CD4-positive, alpha-beta T cell (primary cell): ENCODE data around the gene SLC43A1. TPM values are rescaled to one million over a fixed set of nuclear protein-coding genes. Genes with fewer than 3 reads are reported as not detected.
A peak's percentile ranks its signal among the peaks of the same experiment; 100 is the strongest.

Experiments used
- ATAC-seq: fragments of 200-7000 bp; cut with Tn5 transposase; one replicate; pipeline ENCODE4 v1.10.0; 2022; ENCODE audit warnings: mild to moderate bottlenecking; ENCODE audit not compliant: poor library complexity
- CTCF ChIA-PET: fragments of 350-600 bp; sonication (Branson Sonifier 250); formaldehyde crosslinking; loops from one replicate; lab custom pipeline; 2021; ENCODE audit warnings: antibody characterized with exemption, inconsistent platforms; lab: Charles Lee
- POLR2A ChIA-PET: fragments of 350-600 bp; sonication (Branson Sonifier 250); formaldehyde crosslinking; loops from one replicate; lab custom pipeline; 2021; ENCODE audit warnings: antibody characterized with exemption, inconsistent platforms; lab: Charles Lee
- DNase-seq, 14 experiments: peaks; one replicate each; pipeline ENCODE4 v3.0.0-alpha.2; 2013 to 2020; ENCODE audit warnings: mixed read lengths in 2 of 14
- H3K27ac ChIP-seq, 2 donors: one replicate each; pipeline versions ENCODE4 v1.5.1 to v1.7.0; 2013; ENCODE audit warnings: low read length in 2 of 2, low read depth in 1 of 2, mild to moderate bottlenecking in 1 of 2
- H3K27me3 ChIP-seq, 2 experiments: 1 replicate in 1 of 2; 2 replicates in 1 of 2; pipeline versions ENCODE4 v1.6.1 to v1.7.0; 2013; ENCODE audit warnings: low read length in 2 of 2, control low read depth in 1 of 2, mild to moderate bottlenecking in 1 of 2, moderate library complexity in 1 of 2; ENCODE audit not compliant: insufficient read depth in 2 of 2, control insufficient read depth in 1 of 2
- H3K36me3 ChIP-seq: one replicate; pipeline ENCODE4 v1.6.1; 2013; ENCODE audit warnings: low read length, control low read depth; ENCODE audit not compliant: insufficient read depth
- H3K4me1 ChIP-seq: one replicate; pipeline ENCODE4 v1.6.1; 2013; ENCODE audit warnings: low read length, control low read depth; ENCODE audit not compliant: insufficient read depth
- H3K4me3 ChIP-seq: one replicate; pipeline ENCODE4 v1.5.1; 2013; ENCODE audit warnings: mild to moderate bottlenecking, low read length, moderate library complexity
- H3K9me3 ChIP-seq, 2 experiments: 1 replicate in 1 of 2; 2 replicates in 1 of 2; pipeline versions ENCODE4 v1.6.1 to v1.7.0; 2013; ENCODE audit warnings: low read length in 2 of 2, mild to moderate bottlenecking in 2 of 2, control low read depth in 1 of 2, moderate library complexity in 1 of 2; ENCODE audit not compliant: control insufficient read depth in 1 of 2, insufficient read depth in 1 of 2
- H3K27ac Mint-ChIP-seq: one replicate; pipeline ENCODE4 v1.8.0; 2020; ENCODE audit warnings: mixed read lengths
- H3K27me3 Mint-ChIP-seq: one replicate; pipeline ENCODE4 v1.8.0; 2021; ENCODE audit warnings: mixed read lengths
- H3K36me3 Mint-ChIP-seq: one replicate; pipeline ENCODE4 v1.8.0; 2021; ENCODE audit warnings: low read depth, mixed read lengths
- H3K4me1 Mint-ChIP-seq: one replicate; pipeline ENCODE4 v1.8.0; 2021; ENCODE audit warnings: low read depth, mixed read lengths
- H3K4me3 Mint-ChIP-seq: one replicate; pipeline ENCODE4 v1.8.0; 2020; ENCODE audit warnings: mild to moderate bottlenecking, mixed read lengths
- H3K9me3 Mint-ChIP-seq: one replicate; pipeline ENCODE4 v1.8.0; 2020; ENCODE audit warnings: mixed read lengths
- CTCF ChIP-seq: fragments of 200-600 bp; IDR thresholded peaks from one replicate; pipeline ENCODE4 v1.8.0; 2022; ENCODE audit warnings: antibody characterized with exemption, mild to moderate bottlenecking
- intact Hi-C, 2 experiments: fragments of 100-400 bp; cut with DNase I in 1 of 2; cut with micrococcal nuclease in 1 of 2; formaldehyde crosslinking; loops; one replicate each; pipeline versions ENCODE4 v1.15.1 to v1.9.0; 2023 to 2025; cut with DNase I, micrococcal nuclease
- total RNA-seq, 174 experiments: library from RNA in 2 of 174; stranded (reverse) in 2 of 174; gene quantifications; one replicate each; pipeline ENCODE4 v1.2.3 and lab custom pipeline; 2021 to 2026

The SLC43A1 gene
- total RNA-seq, 2 experiments from 2014 or later = 3.1 to 4.2 TPM

DNA sequence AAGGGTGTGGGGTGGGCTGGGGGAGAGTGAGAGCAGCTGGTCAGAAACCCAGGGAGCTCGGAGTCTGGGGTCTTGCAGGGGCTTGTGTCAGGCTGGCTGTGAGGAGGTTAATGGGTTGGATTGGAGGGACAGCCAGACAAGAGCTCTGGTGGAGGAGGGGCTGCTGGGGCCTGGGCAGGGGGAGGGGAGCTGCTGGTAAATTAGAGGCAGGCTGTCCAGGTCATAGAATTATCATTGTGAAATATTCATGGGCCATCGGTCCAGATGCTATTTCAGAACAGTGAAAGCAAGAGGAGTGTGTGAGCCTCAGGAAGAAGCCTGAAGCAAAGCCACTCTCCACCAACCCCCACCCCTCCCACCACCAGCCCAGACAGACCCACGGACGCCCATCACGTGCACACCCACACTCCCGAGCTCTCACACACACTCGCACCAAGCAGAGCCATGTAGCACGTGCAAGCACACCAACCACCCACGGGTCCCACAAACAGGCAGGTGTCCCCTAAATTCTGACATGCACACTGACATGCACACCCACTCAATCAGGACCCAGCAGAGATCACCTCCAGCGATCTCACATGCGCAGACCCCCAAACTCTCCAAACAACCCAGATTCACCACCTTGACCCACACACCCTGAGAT lies 36.4 kb downstream of the SLC43A1 start:
- peaks cover 4% of the 10 kb centered on the region for H3K27me3 Mint-ChIP-seq
- ChIA-PET CTCF (no interaction called here), POLR2A (no interaction called here)
- Histone ChIP-seq H3K4me1 (peaks cover 41% of the 10 kb centered on the region), H3K4me3 (no peak overlapping the region), H3K36me3 (no peaks in the 10 kb centered on the region), H3K27ac (no peak overlapping the region), H3K9me3 (no peaks in the 10 kb centered on the region), H3K27me3 (peaks cover 12 to 19% of the 10 kb centered on the region in 2 experiments)
- no peak for ATAC-seq
- no peak overlapping the region for H3K27ac Mint-ChIP-seq
- no peaks in the 10 kb centered on the region for H3K9me3 Mint-ChIP-seq
- H3K4me1 Mint-ChIP-seq = peaks cover 32% of the 10 kb centered on the region
- H3K36me3 Mint-ChIP-seq = no peaks in the 10 kb centered on the region
- no peak for TF ChIP-seq CTCF
- no peak overlapping the region for H3K4me3 Mint-ChIP-seq
- intact Hi-C loops = no loop called here
- no peak for DNase-seq

- Mint-ChIP-seq H3K9me3 (no peaks in the 10 kb centered on the region), H3K4me1 (peaks cover 45% of the 10 kb centered on the region), H3K27me3 (peaks cover 4% of the 10 kb centered on the region), H3K4me3 (peak overlapping the region; percentile 18), H3K36me3 (no peaks in the 10 kb centered on the region), H3K27ac (no peak overlapping the region)
- no peaks in the 10 kb centered on the region for H3K36me3 ChIP-seq
- no peak overlapping the region for H3K4me3 ChIP-seq
- ATAC-seq = no peak
- H3K27me3 ChIP-seq = peaks cover 4% of the 10 kb centered on the region in 2 experiments
- no peaks in the 10 kb centered on the region for H3K9me3 ChIP-seq
- CTCF ChIA-PET = no interaction called here
- no peak overlapping the region for H3K27ac ChIP-seq
- POLR2A ChIA-PET = interaction anchor here (0.9 to 1.1 kb wide), 3 partner anchors 17 to 152 kb away, joined by 3 read pairs; partner anchors contain the start of gene RTN4RL2
- intact Hi-C loops = no loop called here
- DNase-seq = no peak
- H3K4me1 ChIP-seq = peaks cover 38% of the 10 kb centered on the region
- no peak for TF ChIP-seq CTCF
Observed at GRCh38 chr11:57477507-57478189, 37.9 kb downstream of the SLC43A1 start.

- peak overlapping the region; percentile 76 for H3K4me3 Mint-ChIP-seq
Observed at GRCh38 chr11:57476757-57477506, 38.6 kb downstream of the SLC43A1 start.

More at GRCh38 chr11:57476757-57477506, 38.6 kb downstream of the SLC43A1 start:
- Histone ChIP-seq H3K4me1 (peaks cover 36% of the 10 kb centered on the region), H3K27ac (no peak overlapping the region), H3K4me3 (peak overlapping the region; percentile 46), H3K36me3 (no peaks in the 10 kb centered on the region), H3K27me3 (peaks cover 0 to 4% of the 10 kb centered on the region in 2 experiments), H3K9me3 (no peaks in the 10 kb centered on the region)
- ChIA-PET CTCF (interaction anchor here (1.1 to 1.2 kb wide), 2 partner anchors 16 to 18 kb away, joined by 4 to 7 read pairs; no protein-coding TSS in a partner anchor), POLR2A (interaction anchor here (1.0 to 1.1 kb wide), 2 partner anchors 17 to 151 kb away, joined by 3 read pairs; partner anchors contain the start of gene RTN4RL2)
- H3K27me3 Mint-ChIP-seq = peaks cover 4% of the 10 kb centered on the region
- DNase-seq = peak in 5 of 14 experiments; percentile 10 to 60 (median 30)
- H3K9me3 Mint-ChIP-seq = no peaks in the 10 kb centered on the region
- peaks cover 44% of the 10 kb centered on the region for H3K4me1 Mint-ChIP-seq
- TF ChIP-seq CTCF = peak; percentile 59
- intact Hi-C loops = no loop called here
- no peak overlapping the region for H3K27ac Mint-ChIP-seq
- peak; percentile 45 for ATAC-seq
- H3K36me3 Mint-ChIP-seq = no peaks in the 10 kb centered on the region
